Sigmoid colon (tissue), 7 donors: ENCODE data around the gene RASD2. TPM values are rescaled to one million over a fixed set of nuclear protein-coding genes. Genes with fewer than 3 reads are reported as not detected.
A peak's percentile ranks its signal among the peaks of the same experiment; 100 is the strongest.

Experiments used
- DNase-seq: peaks from one replicate; pipeline ENCODE4 v3.0.0-alpha.2; 2019
- H3K27ac ChIP-seq, 4 donors: fragments of 200-600 bp; sonication (generic); one replicate each; pipeline ENCODE4 v1.5.1; 2016 to 2019; ENCODE audit warnings: mild to moderate bottlenecking in 1 of 4
- H3K27me3 ChIP-seq, 3 donors: fragments of 200-600 bp; sonication (generic); one replicate each; pipeline ENCODE4 v1.5.1; 2019; ENCODE audit warnings: mild to moderate bottlenecking in 1 of 3
- H3K36me3 ChIP-seq, 4 donors: fragments of 200-600 bp; sonication (generic); one replicate each; pipeline ENCODE4 v1.5.1; 2016 to 2019
- H3K4me1 ChIP-seq, 4 donors: fragments of 200-600 bp; sonication (generic); one replicate each; pipeline ENCODE4 v1.5.1; 2017 to 2019
- H3K4me3 ChIP-seq, 4 donors: fragments of 200-600 bp; sonication (generic); one replicate each; pipeline ENCODE4 v1.5.1; 2017 to 2019; ENCODE audit warnings: mild to moderate bottlenecking in 2 of 4, moderate library complexity in 1 of 4
- H3K9me3 ChIP-seq, 4 donors: fragments of 200-600 bp in 3 of 4; sonication (generic) in 3 of 4; one replicate each; pipeline versions ENCODE4 v1.5.1 to v1.6.1; 2013 to 2019
- CTCF ChIP-seq, 4 experiments: fragments of 450-650 bp in 3 of 4; fragments of 200-600 bp in 1 of 4; IDR thresholded peaks; one replicate each; pipeline ENCODE4 v1.5.1; 2016 to 2019; ENCODE audit warnings: antibody characterized with exemption in 4 of 4, mild to moderate bottlenecking in 3 of 4, moderate library complexity in 2 of 4
- EP300 ChIP-seq, 4 donors: sonication (generic); formaldehyde crosslinking; IDR thresholded peaks; one replicate each; pipeline ENCODE4 v1.6.1; 2017; ENCODE audit warnings: antibody characterized with exemption in 4 of 4
- POLR2A ChIP-seq, 2 donors: fragments of 450-650 bp; IDR thresholded peaks; one replicate each; pipeline ENCODE4 v1.6.1; 2016; ENCODE audit warnings: antibody characterized with exemption in 2 of 2, mild to moderate bottlenecking in 2 of 2, moderate library complexity in 2 of 2
- POLR2AphosphoS5 ChIP-seq, 4 donors: sonication (generic); formaldehyde crosslinking; IDR thresholded peaks; one replicate each; pipeline ENCODE4 v1.6.1; 2017; ENCODE audit warnings: antibody characterized with exemption in 4 of 4
- WGBS, 2 donors: extraction: QIAGEN DNeasy Blood & Tissue Kit; methylation state at CpG; one replicate each; pipeline ENCODE4 v1.1.7; 2013; 5-methylcytosine and 5-hydroxymethylcytosine counted together
- intact Hi-C: fragments of 100-400 bp; cut with DNase I; formaldehyde crosslinking; loops from one replicate; pipeline ENCODE4 v1.15.1; 2023
- polyA plus RNA-seq, 3 donors: library from polyadenylated mRNA; stranded (reverse); fragments of 200-250 nt; gene quantifications; one replicate each; pipeline ENCODE4 v1.2.3, GENCODE V29; 2013
- total RNA-seq, 4 donors: library from RNA; depleted of rRNA; stranded (reverse); fragments of >200 nt; gene quantifications; one replicate each; pipeline ENCODE4 v1.1.0, GENCODE V29; 2016
- donor health status: healthy with polysubstance abuse.
- donor health status: Bipolar disorder and iron deficiency.
- donor health status: healthy.

The RASD2 gene
- total and polyA plus RNA-seq, 7 donors: 6.6 to 22.8 (median 12.0) TPM

- H3K27ac ChIP-seq: peak overlapping the region; percentile 77 to 94 (median 86)
- peaks cover 0 to 7% (median 0%) of the 10 kb centered on the region in 4 donors for H3K36me3 ChIP-seq
- peaks cover 0 to 51% (median 38%) of the 10 kb centered on the region in 4 donors for H3K4me1 ChIP-seq
- WGBS, 2 donors: 72 to 84% methylated on average over 13 of the region's 13 CpGs
- peak overlapping the region; percentile 62 to 79 (median 68) for H3K4me3 ChIP-seq
- TF ChIP-seq POLR2AphosphoS5 (IDR thresholded peaks at IDR 0.05): no peak
- TF ChIP-seq EP300 (IDR thresholded peaks at IDR 0.05): no peak
- TF ChIP-seq CTCF (IDR thresholded peaks at IDR 0.05): no peak
- no peak for TF ChIP-seq POLR2A (IDR thresholded peaks at IDR 0.05)
- peaks cover 0 to 3% (median 0%) of the 10 kb centered on the region in 3 donors for H3K27me3 ChIP-seq
- H3K9me3 ChIP-seq: no peaks in the 10 kb centered on the region
- intact Hi-C loops: loop anchor here (5.0 kb wide), 2 partner anchors 80 to 110 kb away; no protein-coding TSS in a partner anchor
- DNase-seq: no peak
Measured at GRCh38 chr22:35542157-35542938, 1.7 kb downstream of the RASD2 start.

- peaks cover 0 to 3% (median 0%) of the 10 kb centered on the region in 3 donors for H3K27me3 ChIP-seq
- WGBS, 2 donors: 62 to 65% methylated on average over 6 of the region's 6 CpGs
- no peak for TF ChIP-seq POLR2A (IDR thresholded peaks at IDR 0.05)
- DNase-seq: no peak
- H3K36me3 ChIP-seq: peaks cover 0 to 14% (median 2%) of the 10 kb centered on the region in 4 donors
- intact Hi-C loops: loop anchor here (5.0 kb wide), 2 partner anchors 79 to 111 kb away; no protein-coding TSS in a partner anchor
- peak overlapping the region; percentile 77 to 94 (median 86) for H3K27ac ChIP-seq
- no peaks in the 10 kb centered on the region for H3K9me3 ChIP-seq
- peaks cover 0 to 51% (median 38%) of the 10 kb centered on the region in 4 donors for H3K4me1 ChIP-seq
- peak overlapping the region; percentile 62 to 79 (median 68) for H3K4me3 ChIP-seq
Measured at GRCh38 chr22:35542939-35543516, 2.4 kb downstream of the RASD2 start.

GRCh38 chr22:35543702-35544101 is 3.1 kb downstream of the RASD2 start:
- intact Hi-C loops: loop anchor here (5.0 kb wide), 2 partner anchors 79 to 111 kb away; no protein-coding TSS in a partner anchor
- H3K27ac ChIP-seq: peak overlapping the region; percentile 77 to 94 (median 86)
- H3K4me1 ChIP-seq: peaks cover 0 to 55% (median 39%) of the 10 kb centered on the region in 4 donors
- H3K27me3 ChIP-seq: peaks cover 0 to 3% (median 0%) of the 10 kb centered on the region in 3 donors
- H3K36me3 ChIP-seq: peaks cover 0 to 21% (median 5%) of the 10 kb centered on the region in 4 donors
- no peak for DNase-seq
- peak overlapping the region in 2 of 4 donors; percentile 63 to 79 for H3K4me3 ChIP-seq
- no peak for TF ChIP-seq CTCF (IDR thresholded peaks at IDR 0.05)
- TF ChIP-seq POLR2A (IDR thresholded peaks at IDR 0.05): no peak
- no peak for TF ChIP-seq POLR2AphosphoS5 (IDR thresholded peaks at IDR 0.05)
- no peak for TF ChIP-seq EP300 (IDR thresholded peaks at IDR 0.05)
- H3K9me3 ChIP-seq: no peaks in the 10 kb centered on the region
- 47 to 63% methylated on average over 3 of the region's 3 CpGs for WGBS, 2 donors

GRCh38 chr22:35544189-35544588 is 3.6 kb downstream of the RASD2 start:
- WGBS, 2 donors: 41 to 42% methylated on average over 3 of the region's 3 CpGs
- DNase-seq: no peak
- Histone ChIP-seq H3K4me3 (peak overlapping the region in 2 of 4 donors; percentile 63 to 79), H3K36me3 (peaks cover 0 to 24% (median 5%) of the 10 kb centered on the region in 4 donors), H3K9me3 (no peaks in the 10 kb centered on the region), H3K27me3 (peaks cover 0 to 3% (median 0%) of the 10 kb centered on the region in 3 donors), H3K27ac (peak overlapping the region; percentile 77 to 94 (median 86)), H3K4me1 (peaks cover 0 to 57% (median 43%) of the 10 kb centered on the region in 4 donors)
- TF ChIP-seq POLR2AphosphoS5 (IDR thresholded peaks at IDR 0.05) (no peak), CTCF (IDR thresholded peaks at IDR 0.05) (no peak), POLR2A (IDR thresholded peaks at IDR 0.05) (no peak), EP300 (IDR thresholded peaks at IDR 0.05) (no peak)
- intact Hi-C loops: loop anchor here (5.0 kb wide), 2 partner anchors 78 to 112 kb away; no protein-coding TSS in a partner anchor

- Histone ChIP-seq H3K9me3 (no peaks in the 10 kb centered on the region), H3K4me1 (peaks cover 0 to 51% (median 41%) of the 10 kb centered on the region in 4 donors), H3K36me3 (peaks cover 0 to 29% (median 5%) of the 10 kb centered on the region in 4 donors), H3K27ac (peak overlapping the region in 2 of 4 donors; percentile 86 to 94), H3K4me3 (no peak overlapping the region), H3K27me3 (peaks cover 0 to 3% (median 0%) of the 10 kb centered on the region in 3 donors)
- intact Hi-C loops: loop anchor here (5.0 kb wide), 3 partner anchors 37 to 113 kb away; no protein-coding TSS in a partner anchor
- no peak for DNase-seq
- 86 to 87% methylated on average over 9 of the region's 9 CpGs for WGBS, 2 donors
- TF ChIP-seq POLR2AphosphoS5 (IDR thresholded peaks at IDR 0.05): no peak
- TF ChIP-seq POLR2A (IDR thresholded peaks at IDR 0.05): no peak
- no peak for TF ChIP-seq CTCF (IDR thresholded peaks at IDR 0.05)
- TF ChIP-seq EP300 (IDR thresholded peaks at IDR 0.05): no peak
Measured at GRCh38 chr22:35544827-35545226, 4.2 kb downstream of the RASD2 start.
